ENCODE results near the gene KCNQ2. TPM values are rescaled to one million over a fixed set of nuclear protein-coding genes. Genes with fewer than 3 reads are reported as not detected.

The KCNQ2 gene
- total RNA-seq, 1 donor: 0.36 TPM

GRCh38 chr20:63471717-63471980, 806 bp downstream of the KCNQ2 start:
- no peak overlapping the region for H3K4me2 ChIP-seq (ENCODE audit: insufficient read depth, low read length)
- no peaks in the 10 kb centered on the region for H3K9me3 ChIP-seq (ENCODE audit: low read depth, low read length)
- TF ChIP-seq, protein P1, sequence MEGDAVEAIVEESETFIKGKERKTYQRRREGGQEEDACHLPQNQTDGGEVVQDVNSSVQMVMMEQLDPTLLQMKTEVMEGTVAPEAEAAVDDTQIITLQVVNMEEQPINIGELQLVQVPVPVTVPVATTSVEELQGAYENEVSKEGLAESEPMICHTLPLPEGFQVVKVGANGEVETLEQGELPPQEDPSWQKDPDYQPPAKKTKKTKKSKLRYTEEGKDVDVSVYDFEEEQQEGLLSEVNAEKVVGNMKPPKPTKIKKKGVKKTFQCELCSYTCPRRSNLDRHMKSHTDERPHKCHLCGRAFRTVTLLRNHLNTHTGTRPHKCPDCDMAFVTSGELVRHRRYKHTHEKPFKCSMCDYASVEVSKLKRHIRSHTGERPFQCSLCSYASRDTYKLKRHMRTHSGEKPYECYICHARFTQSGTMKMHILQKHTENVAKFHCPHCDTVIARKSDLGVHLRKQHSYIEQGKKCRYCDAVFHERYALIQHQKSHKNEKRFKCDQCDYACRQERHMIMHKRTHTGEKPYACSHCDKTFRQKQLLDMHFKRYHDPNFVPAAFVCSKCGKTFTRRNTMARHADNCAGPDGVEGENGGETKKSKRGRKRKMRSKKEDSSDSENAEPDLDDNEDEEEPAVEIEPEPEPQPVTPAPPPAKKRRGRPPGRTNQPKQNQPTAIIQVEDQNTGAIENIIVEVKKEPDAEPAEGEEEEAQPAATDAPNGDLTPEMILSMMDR (IDR thresholded peaks at IDR 0.05; ENCODE audit: extremely low read depth, low read depth, low read length): no peak

GRCh38 chr20:63471002-63471716, 1.3 kb downstream of the KCNQ2 start:
- no peak for DNase-seq (ENCODE audit: insufficient read length, low spot score, missing footprints)
- H3K27me3 ChIP-seq (ENCODE audit: insufficient read depth, low read length): peaks cover 38% of the 10 kb centered on the region
- H3K79me2 ChIP-seq (ENCODE audit: insufficient read depth, low read length): no peaks in the 10 kb centered on the region
- no peak overlapping the region for H2AFZ ChIP-seq (ENCODE audit: low read length)
- H4K20me1 ChIP-seq (ENCODE audit: insufficient read depth, low read length): no peaks in the 10 kb centered on the region
- H3K9me3 ChIP-seq (ENCODE audit: low read depth, low read length): no peaks in the 10 kb centered on the region
- no peaks in the 10 kb centered on the region for H3K36me3 ChIP-seq (ENCODE audit: insufficient read depth, low read length)
- H3K4me3 ChIP-seq (ENCODE audit: insufficient read depth, low read length): no peak overlapping the region
- TF ChIP-seq, protein P1 (IDR thresholded peaks at IDR 0.05; ENCODE audit: extremely low read depth, low read depth, low read length): no peak
- no peak overlapping the region for H3K27ac ChIP-seq (ENCODE audit: low read depth, low read length)
- H3K4me1 ChIP-seq (ENCODE audit: insufficient read depth, low read length): no peaks in the 10 kb centered on the region
- no peak overlapping the region for H3K4me2 ChIP-seq (ENCODE audit: insufficient read depth, low read length)

More at GRCh38 chr20:63471717-63471980, 806 bp downstream of the KCNQ2 start:
- Histone ChIP-seq H2AFZ (ENCODE audit: low read length) (no peak overlapping the region), H3K27me3 (ENCODE audit: insufficient read depth, low read length) (peaks cover 38% of the 10 kb centered on the region), H3K36me3 (ENCODE audit: insufficient read depth, low read length) (no peaks in the 10 kb centered on the region), H3K79me2 (ENCODE audit: insufficient read depth, low read length) (no peaks in the 10 kb centered on the region), H3K4me1 (ENCODE audit: insufficient read depth, low read length) (no peaks in the 10 kb centered on the region), H3K27ac (ENCODE audit: low read depth, low read length) (no peak overlapping the region), H4K20me1 (ENCODE audit: insufficient read depth, low read length) (no peaks in the 10 kb centered on the region), H3K4me3 (ENCODE audit: insufficient read depth, low read length) (no peak overlapping the region)
- DNase-seq (ENCODE audit: insufficient read length, low spot score, missing footprints): no peak

- peaks cover 39% of the 10 kb centered on the region for H3K27me3 ChIP-seq (ENCODE audit: insufficient read depth, low read length)
- no peaks in the 10 kb centered on the region for H3K36me3 ChIP-seq (ENCODE audit: insufficient read depth, low read length)
- H2AFZ ChIP-seq (ENCODE audit: low read length): no peak overlapping the region
- H4K20me1 ChIP-seq (ENCODE audit: insufficient read depth, low read length): no peaks in the 10 kb centered on the region
- no peak overlapping the region for H3K4me3 ChIP-seq (ENCODE audit: insufficient read depth, low read length)
- H3K4me2 ChIP-seq (ENCODE audit: insufficient read depth, low read length): no peak overlapping the region
- no peak overlapping the region for H3K27ac ChIP-seq (ENCODE audit: low read depth, low read length)
- TF ChIP-seq, protein P1 (IDR thresholded peaks at IDR 0.05; ENCODE audit: extremely low read depth, low read depth, low read length): no peak
- H3K79me2 ChIP-seq (ENCODE audit: insufficient read depth, low read length): no peaks in the 10 kb centered on the region
- no peaks in the 10 kb centered on the region for H3K9me3 ChIP-seq (ENCODE audit: low read depth, low read length)
- no peak for DNase-seq (ENCODE audit: insufficient read length, low spot score, missing footprints)
- H3K4me1 ChIP-seq (ENCODE audit: insufficient read depth, low read length): no peaks in the 10 kb centered on the region
Measured at GRCh38 chr20:63470410-63470809, 2.0 kb downstream of the KCNQ2 start.

GRCh38 chr20:63469713-63470101, 2.7 kb downstream of the KCNQ2 start:
- Histone ChIP-seq H3K4me1 (ENCODE audit: insufficient read depth, low read length) (no peaks in the 10 kb centered on the region), H3K9me3 (ENCODE audit: low read depth, low read length) (no peaks in the 10 kb centered on the region), H3K79me2 (ENCODE audit: insufficient read depth, low read length) (no peaks in the 10 kb centered on the region), H3K4me3 (ENCODE audit: insufficient read depth, low read length) (no peak overlapping the region), H3K27me3 (ENCODE audit: insufficient read depth, low read length) (peaks cover 38% of the 10 kb centered on the region), H3K27ac (ENCODE audit: low read depth, low read length) (no peak overlapping the region), H3K4me2 (ENCODE audit: insufficient read depth, low read length) (no peak overlapping the region), H3K36me3 (ENCODE audit: insufficient read depth, low read length) (no peaks in the 10 kb centered on the region), H2AFZ (ENCODE audit: low read length) (no peak overlapping the region), H4K20me1 (ENCODE audit: insufficient read depth, low read length) (no peaks in the 10 kb centered on the region)
- DNase-seq (ENCODE audit: insufficient read length, low spot score, missing footprints): no peak
- TF ChIP-seq, protein P1 (IDR thresholded peaks at IDR 0.05; ENCODE audit: extremely low read depth, low read depth, low read length): no peak

Measured in osteoblast (primary cell).